Ureter (tissue), 1 donor: ENCODE data around the gene PCBP4. TPM values are rescaled to one million over a fixed set of nuclear protein-coding genes. Genes with fewer than 3 reads are reported as not detected.
A peak's percentile ranks its signal among the peaks of the same experiment; 100 is the strongest.

Source experiments
- DNase-seq: peaks from one replicate; pipeline ENCODE4 v3.0.0-alpha.2; 2020; ENCODE audit warnings: low spot score
- total RNA-seq: library from RNA; stranded (reverse); gene quantifications from one replicate; pipeline ENCODE4 v1.2.4, GENCODE V29; 2023
- donor health status: DM: yes; HTN: yes; CAD: no.

PCBP4 gene
- total RNA-seq, 1 donor from 2014 or later: 40.8 TPM

- peak; percentile 78 for DNase-seq
These were observed 11.1 kb downstream of the PCBP4 start for GRCh38 chr3:51955893-51956770.

GRCh38 chr3:51955175-51955892 lies 11.9 kb downstream of the PCBP4 start, which contains the start of gene GPR62:
Gene GPR62 (plus strand): TSS chr3:51955381. CDS start chr3:51955653, 272 bp downstream.
- no peak for DNase-seq

- DNase-seq: no peak
These were observed 12.5 kb downstream of the PCBP4 start for GRCh38 chr3:51954713-51955112.

- no peak for DNase-seq
These were observed 13.1 kb downstream of the PCBP4 start for GRCh38 chr3:51954105-51954504.

- DNase-seq: no peak
These were observed 13.8 kb downstream of the PCBP4 start for GRCh38 chr3:51953445-51953844.

- DNase-seq: no peak
These were observed 16.4 kb downstream of the PCBP4 start for GRCh38 chr3:51950899-51951298.

- no peak for DNase-seq
These were observed 18.1 kb downstream of the PCBP4 start for GRCh38 chr3:51949121-51949520.

GRCh38 chr3:51948016-51948580 lies 19.2 kb downstream of the PCBP4 start:
- no peak for DNase-seq

- DNase-seq: no peak
These were observed 19.9 kb downstream of the PCBP4 start for GRCh38 chr3:51947215-51947900.

- no peak for DNase-seq
These were observed 20.5 kb downstream of the PCBP4 start for GRCh38 chr3:51946796-51947195.

- DNase-seq: no peak
These were observed 21.1 kb downstream of the PCBP4 start for GRCh38 chr3:51945926-51946705.

- DNase-seq: no peak
These were observed 22.0 kb downstream of the PCBP4 start for GRCh38 chr3:51945031-51945840.

- DNase-seq: no peak
These were observed 22.7 kb downstream of the PCBP4 start for GRCh38 chr3:51944451-51945021.

GRCh38 chr3:51943451-51944391 lies 23.5 kb downstream of the PCBP4 start:
- peak; percentile 43 for DNase-seq

GRCh38 chr3:51942603-51943450 lies 24.4 kb downstream of the PCBP4 start:
- DNase-seq: peak; percentile 75

- DNase-seq: peak; percentile 100
These were observed 25.3 kb downstream of the PCBP4 start, which contains the start of the genes PARP3 and RRP9 for GRCh38 chr3:51941798-51942602. Gene PARP3 (plus strand): TSS chr3:51942363. CDS start chr3:51943356, 993 bp downstream. Gene RRP9 (minus strand): TSS chr3:51941904. CDS start chr3:51941867, 37 bp downstream.

GRCh38 chr3:51941463-51941797 lies 25.8 kb downstream of the PCBP4 start:
- DNase-seq: no peak
